ENCODE results near the gene GPR26.

- TF ChIP-seq ZBTB7A (IDR thresholded peaks at IDR 0.05; ENCODE audit: low read depth) (no peak), TAF1 (IDR thresholded peaks at IDR 0.05; ENCODE audit: low read depth) (no peak), EGR1 (IDR thresholded peaks at IDR 0.05) (no peak), MAX (IDR thresholded peaks at IDR 0.05) (no peak), RAD21 (IDR thresholded peaks at IDR 0.05; ENCODE audit: low read depth) (no peak), TCF12 (IDR thresholded peaks at IDR 0.05; ENCODE audit: low read depth) (no peak), REST (IDR thresholded peaks at IDR 0.05; ENCODE audit: low read depth) (no peak), FOXM1 (IDR thresholded peaks at IDR 0.05; ENCODE audit: borderline replicate concordance, low read depth) (no peak), USF1 (IDR thresholded peaks at IDR 0.05) (no peak), YY1 (IDR thresholded peaks at IDR 0.05; ENCODE audit: low read depth) (no peak), EP300 (IDR thresholded peaks at IDR 0.05; ENCODE audit: borderline replicate concordance) (no peak), NFIC (IDR thresholded peaks at IDR 0.05) (no peak)
Measured at GRCh38 chr10:123649676-123650075, 16.5 kb upstream of the GPR26 start.
